GM19035 (cell line): Measurements from ENCODE around the gene PDE7B.
"Not testable (repeated sequence)": the region's sequence is repeated elsewhere in the genome, so short reads cannot be mapped to it uniquely, and the experiment has no call there.

ENCODE experiments used
- ATAC-seq: cut with Tn5 transposase; IDR thresholded peaks from one replicate; pipeline ENCODE4 v1.9.1; 2021; ENCODE audit not compliant: unreplicated experiment

PDE7B gene

DNA sequence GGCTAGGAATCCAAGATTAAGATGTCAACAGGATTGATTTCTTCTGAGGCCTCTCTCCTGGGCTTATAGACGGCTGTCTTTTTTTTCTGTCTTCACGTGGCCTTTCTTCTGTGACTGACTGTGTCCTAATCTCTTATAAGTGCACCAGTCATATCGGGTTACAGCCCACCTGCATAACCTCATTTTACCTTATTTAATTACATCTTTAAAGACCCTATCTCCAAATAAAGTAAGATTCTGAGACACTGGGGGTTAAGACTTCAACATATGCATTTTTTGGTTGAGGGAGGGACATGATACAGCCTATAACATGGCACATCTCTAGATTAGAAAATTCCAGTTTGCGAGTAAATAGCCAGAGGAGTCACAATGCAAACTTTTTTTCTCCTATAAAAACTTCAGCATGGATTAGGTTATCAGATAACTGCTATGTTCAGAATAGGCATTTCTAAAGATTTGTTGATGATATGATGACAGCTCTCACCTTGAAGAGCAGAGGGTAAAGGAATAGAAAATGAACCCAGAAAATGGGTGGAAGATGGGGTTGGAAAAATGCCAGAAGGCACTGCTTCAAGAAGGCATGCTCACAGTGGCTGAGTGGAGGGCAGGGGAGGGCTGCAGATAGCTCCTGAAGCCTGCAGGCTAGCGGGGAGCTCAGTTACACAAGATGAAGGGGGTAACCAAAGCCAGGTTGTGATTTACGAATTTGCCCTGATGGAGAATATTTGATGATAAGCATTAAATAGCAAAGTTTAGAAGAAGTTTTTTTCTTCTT, 8.7 kb upstream of the PDE7B start:
- ATAC-seq = no peak

DNA sequence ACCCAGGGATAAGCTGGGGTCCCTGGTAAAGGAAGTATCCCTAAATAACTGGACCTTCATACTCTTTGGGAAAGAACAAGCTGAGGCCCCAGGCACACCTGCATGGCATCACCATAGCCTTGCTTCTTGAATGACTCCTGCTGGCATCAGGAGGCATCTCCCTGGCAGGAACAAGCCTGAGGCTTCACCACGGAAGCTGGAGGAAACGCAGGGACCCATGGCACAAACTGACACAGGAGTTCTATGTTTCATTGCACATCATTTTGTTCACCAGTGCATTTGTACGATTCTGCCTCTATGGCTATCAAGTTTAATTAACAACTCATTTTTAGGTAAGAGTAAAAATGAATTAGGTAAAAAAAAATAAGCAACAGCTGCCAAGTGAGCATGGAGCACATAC, 619 bp upstream of the PDE7B start:
- no peak for ATAC-seq

DNA sequence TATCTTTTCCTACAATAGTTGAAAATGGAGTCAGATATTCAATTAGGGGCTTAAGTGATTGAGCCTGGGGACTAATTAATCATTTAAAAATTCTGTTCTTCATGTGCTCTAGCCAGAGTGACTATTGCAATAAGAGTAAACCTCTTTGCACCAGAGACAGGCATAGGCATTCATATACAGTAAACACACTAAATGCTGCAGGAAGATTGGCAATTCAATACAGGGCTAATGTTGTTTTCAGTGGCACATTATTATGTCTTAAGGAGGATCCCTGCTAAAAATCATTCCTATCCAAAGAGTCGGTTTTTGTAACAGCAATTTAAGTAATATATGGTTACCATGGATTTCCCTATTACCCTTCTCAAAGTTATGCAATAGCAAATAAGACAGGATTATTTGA, 1.2 kb downstream of the PDE7B start:
- ATAC-seq = no peak

DNA sequence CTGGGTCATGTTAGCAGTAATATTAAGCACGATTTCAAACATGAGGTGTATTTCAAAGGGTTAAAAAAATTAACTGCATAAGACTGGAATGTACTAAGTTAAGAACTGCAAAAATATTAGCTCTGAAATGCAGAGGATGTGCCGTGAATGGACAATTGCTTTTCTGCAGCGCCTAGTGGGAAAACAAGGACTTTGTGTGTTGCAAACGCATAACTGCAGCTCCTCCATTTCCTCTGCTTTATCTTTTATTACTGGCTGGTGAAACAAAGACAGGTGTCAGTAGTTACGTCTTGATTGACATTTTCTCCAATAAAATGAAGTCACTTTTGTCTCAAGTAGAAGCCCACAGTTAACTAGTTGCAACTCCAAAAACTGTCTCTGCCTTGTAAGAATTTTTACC, 1.7 kb downstream of the PDE7B start:
- ATAC-seq = no peak

DNA sequence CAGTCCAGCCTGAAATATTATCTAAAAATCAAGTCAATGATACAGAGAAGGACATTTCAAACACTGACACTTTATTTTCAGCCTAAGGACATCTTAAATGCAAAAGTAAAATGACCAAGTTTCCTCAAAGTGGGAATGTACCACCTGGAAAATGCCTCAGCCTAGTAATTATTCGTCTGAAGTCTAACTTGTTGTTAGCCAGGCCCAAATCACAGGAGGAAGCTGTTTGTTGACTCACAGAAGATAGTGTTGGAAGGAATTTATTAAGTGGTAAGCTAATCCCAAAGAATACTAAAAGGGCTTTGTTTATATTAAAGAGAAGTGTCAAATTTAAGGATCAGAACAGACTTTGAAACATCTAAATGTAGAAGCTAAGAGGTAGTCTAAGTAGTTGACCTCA, 2.5 kb downstream of the PDE7B start:
- no peak for ATAC-seq

DNA sequence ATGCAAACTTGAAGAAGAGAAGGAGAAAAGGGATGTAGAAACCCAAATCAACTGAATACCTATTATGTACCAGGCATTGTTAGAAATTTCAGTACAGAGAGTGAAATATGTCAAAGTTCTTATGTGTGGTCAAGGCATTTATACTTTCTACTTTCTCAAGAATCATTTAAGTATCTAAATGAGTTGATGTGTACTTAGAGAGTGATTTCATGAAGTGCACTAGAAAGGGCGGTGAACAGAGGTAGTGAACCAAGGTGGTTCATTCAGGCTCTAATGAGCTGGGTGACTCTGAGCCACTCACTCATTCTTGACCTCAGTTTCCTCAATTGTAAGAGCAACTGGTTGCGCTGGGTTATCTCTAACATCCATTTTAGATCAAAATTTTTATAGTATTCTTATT, 3.3 kb downstream of the PDE7B start:
- no peak for ATAC-seq

DNA sequence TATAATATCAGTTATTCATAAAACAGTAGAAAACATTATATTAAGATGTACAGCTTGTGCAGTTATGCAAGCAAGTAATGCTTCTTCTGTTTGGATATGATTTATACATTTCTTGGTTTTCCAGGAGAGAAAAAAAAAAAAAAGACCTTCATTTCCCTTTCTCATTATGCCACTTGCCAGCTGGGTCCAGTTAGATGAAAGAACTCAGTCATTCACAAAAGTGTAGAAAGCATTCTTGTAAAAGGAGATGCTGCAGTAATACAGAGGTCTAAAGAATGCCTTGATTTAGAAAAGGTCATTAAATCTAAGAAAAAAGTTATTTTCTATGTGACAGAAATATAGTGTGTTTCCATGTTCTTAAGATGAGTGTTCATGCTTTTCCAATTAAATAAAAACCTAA, 7.4 kb downstream of the PDE7B start:
- ATAC-seq = no peak

DNA sequence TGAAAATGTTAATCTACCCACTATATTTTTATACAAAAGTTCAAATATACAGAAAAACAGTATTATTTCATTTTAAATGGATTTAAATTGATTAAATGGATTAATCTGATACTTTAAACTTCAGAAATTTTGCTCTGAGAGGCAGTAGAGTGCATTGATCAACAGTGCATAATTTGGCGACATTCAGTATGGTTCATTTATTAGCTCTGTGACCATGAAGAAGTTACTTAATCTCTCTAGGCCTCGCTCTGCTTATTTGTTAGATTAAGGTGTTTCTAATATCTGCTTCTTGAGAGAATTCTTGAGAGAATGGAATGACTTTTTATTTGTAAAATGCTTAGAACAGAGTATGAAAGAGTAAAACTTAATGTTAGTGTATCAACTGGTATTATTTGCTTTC, 8.9 kb downstream of the PDE7B start:
- ATAC-seq = no peak

DNA sequence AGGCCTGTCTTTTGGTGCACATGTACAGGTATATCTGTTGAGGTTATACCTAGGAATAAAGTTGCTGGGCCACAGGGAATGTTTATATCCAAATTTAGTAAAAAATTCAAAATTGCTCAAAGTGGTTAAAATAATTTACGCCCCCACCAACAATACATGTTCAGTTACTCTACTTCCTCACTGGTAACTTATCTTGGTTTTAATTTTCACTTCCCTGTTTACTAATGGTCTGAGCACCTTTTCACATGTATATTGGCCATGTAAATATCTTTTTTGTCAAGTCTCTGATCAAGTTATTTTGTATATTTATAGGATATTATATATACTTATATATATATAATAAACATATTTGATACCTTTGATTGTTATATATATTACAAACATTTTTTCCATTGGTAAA, 9.7 kb downstream of the PDE7B start:
- peak; percentile 53 for ATAC-seq

DNA sequence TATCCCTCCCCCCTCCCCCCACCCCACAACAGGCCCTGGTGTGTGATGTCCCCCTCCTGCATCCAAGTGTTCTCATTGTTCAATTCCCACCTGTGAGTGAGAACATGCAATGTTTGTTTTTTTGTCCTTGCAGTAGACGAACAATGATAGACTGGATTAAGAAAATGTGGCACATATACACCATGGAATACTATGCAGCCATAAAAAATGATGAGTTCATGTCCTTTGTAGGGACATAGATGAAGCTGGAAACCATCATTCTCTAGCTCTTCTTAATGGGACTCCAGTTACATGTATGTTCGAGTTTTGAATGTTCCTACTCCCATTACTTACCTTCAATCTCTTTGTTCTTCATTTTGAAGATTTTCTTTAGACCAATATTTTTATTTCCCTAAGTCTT, 13.4 kb downstream of the PDE7B start:
- not testable (repeated sequence) for ATAC-seq

DNA sequence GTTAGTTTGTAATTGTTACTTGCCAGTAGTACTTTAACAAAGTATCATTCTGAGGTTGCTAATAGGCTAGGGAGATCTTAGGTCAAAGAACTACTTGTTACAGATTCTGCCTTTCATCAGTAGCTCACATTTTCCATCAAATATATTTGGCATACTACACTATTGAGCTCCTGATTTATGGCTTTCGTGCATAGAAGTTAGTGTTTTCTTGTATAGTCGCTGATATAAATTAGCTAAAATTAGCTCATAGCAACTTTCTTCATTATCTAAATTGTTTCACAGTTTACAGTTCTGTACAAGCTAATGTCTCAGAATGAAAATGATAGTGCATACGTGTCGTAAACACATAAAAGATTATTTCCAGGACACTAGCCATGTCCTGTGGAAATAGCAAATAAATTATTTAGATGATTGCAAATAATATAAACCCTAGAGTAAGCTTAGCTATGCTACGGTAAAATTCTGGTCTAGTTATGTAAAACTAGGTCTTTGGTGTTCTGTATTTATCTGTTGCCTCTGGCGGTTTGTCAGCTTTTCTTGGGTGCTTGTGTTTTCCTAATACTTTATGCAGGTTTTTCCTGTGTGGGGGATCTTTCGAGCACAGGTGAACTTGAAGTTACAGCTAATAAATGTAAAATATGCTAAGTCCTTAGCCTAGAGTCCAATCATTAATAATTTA, 15.1 kb downstream of the PDE7B start:
- ATAC-seq = no peak

DNA sequence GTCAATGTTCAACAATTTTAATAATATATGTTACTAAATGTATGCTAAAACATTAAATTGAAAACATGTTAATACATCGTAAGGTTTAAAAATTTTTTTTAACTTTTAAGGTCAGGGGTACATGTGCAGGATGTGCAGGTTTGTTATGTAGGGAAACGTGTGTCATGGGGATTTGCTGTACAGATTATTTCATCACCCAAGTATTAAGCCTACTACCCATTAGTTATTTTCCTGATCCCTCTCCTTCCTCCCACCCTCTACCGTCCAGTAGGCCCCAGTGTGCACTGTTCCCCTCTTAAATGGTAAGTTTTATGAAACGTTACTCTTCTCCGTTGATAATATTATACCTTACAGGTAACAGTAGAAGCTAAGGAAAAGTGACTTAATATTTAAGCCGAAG, 15.8 kb downstream of the PDE7B start:
- no peak for ATAC-seq

DNA sequence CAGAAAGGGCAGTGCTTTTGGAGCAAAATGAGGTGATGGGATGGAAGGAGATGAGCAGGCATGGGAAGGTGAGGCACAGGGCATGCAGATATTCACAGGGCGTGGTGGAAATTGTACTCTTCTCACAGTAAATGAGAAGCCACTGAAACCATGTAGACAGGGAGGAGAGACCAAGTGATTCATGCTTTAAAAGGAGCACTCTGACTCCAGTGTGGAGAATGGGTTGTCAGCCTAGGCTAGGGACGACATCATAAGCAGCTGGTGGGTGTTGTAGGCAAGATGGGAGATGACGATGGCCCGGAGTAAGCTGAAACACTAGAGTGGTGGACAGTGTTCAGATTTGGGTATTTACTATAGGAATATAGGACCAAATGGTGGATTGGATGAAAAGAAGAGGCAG, 18.4 kb downstream of the PDE7B start:
- ATAC-seq = no peak

DNA sequence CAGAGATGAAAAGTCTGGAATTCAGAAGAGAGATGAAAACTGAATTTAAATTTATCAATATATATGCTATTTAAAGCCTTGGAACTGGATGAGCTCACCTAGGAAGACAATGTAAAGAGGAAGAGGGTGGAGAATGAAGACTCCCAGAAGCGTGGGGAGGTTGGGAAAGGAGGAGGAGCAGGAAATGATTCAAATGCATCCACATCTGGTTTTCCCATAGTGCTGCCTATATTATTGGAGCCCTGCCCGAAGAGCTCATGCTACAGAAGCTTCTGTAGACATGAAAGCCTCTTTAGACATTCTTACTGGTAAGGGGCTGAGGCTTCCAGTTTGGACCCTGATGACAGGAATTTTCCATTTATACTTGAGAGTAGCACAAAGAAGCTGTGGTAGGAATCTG, 19.2 kb downstream of the PDE7B start:
- no peak for ATAC-seq

DNA sequence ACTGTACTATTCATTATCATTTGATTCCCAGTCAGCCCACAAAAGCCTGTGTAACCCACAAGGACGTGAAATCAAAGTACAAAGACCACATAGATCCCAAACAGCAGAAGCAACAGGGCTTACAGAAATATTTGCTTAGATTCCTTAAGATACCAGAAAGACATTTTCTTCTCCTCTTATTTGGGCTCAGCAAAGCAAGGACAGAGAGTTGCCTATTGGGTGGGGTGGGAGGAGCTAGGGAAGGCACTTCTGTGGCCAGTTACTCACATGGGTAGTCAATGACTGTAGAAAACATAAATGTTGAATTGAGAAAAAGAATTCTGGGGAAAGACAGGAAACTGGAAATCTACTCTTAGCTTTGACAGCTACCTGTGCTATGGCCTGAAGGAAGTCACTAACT, 19.8 kb downstream of the PDE7B start:
- ATAC-seq = no peak

DNA sequence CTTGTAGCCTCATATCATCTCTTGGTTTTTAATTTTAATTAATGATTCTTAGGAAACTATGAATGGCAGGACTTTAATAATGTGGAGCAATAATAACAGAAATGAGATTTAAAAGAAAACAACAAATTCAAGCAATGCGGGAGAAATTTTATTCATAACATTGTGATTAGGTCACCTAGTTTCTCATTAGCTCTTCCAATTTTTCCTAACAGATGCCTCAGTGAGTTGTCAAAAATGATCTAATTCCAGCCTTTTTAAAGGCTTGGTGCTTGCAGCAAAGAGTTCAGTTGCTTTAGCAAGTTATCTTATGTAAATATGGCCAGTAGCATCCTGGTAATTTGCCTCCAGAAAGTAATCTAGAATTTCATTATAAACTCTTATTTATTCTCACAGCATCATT, 20.4 kb downstream of the PDE7B start:
- ATAC-seq = no peak

DNA sequence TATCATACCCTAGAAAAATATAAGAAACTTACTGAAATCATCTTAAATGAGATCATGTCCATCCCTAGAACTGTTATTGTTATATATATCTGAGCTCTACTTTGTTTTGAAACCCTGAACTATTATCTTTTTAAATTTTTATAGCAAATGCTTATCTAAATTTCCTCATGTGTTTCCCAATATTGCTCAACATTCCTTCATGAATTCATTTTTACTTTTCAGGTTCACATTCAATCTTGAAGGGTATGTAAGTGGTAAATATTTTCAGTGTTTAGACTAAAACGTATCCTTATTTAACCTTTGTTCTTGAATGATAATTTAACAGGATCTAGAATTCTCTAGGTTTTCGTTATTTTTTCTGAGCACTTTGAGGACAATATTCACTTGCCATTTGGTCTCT, 23.9 kb downstream of the PDE7B start:
- no peak for ATAC-seq

DNA sequence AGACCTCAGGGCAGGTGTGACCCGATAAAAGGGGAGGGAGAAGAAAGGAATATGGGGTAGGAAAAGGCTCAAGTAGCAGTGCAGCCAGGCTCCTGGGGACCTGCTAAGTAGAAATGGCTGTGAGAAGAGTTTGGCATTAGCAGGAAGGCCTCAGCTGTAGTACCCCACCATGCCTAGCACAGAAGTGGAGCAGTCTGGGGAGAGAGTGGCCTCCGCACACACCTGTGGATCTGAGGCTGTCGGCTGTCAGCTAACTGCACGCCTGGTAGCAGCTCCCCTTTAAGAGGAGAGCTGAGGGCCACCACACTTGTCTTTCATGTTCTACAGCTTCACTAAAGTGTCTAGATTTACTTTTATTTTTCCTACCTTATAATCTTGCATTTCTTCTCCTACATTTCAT, 24.6 kb downstream of the PDE7B start:
- ATAC-seq = no peak

DNA sequence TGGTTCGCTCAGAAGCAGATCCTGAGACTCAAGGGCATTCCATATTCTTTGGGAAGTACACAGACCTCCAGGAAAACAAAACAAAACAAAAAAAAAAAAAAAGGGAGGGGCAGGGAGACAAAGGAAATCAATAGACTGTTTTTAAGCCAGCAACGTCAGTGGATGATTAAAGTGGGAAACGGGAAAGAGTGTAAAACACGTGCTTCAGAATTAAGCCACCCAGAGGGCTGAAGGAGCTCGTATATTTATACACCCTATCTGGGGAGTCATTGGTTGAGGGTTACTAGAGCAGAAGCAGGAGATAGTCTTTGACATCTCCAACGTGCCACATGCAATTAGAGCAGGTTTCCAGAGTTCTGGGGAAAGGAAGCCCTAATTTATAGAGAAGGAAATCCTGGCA, 26.2 kb downstream of the PDE7B start:
- no peak for ATAC-seq

DNA sequence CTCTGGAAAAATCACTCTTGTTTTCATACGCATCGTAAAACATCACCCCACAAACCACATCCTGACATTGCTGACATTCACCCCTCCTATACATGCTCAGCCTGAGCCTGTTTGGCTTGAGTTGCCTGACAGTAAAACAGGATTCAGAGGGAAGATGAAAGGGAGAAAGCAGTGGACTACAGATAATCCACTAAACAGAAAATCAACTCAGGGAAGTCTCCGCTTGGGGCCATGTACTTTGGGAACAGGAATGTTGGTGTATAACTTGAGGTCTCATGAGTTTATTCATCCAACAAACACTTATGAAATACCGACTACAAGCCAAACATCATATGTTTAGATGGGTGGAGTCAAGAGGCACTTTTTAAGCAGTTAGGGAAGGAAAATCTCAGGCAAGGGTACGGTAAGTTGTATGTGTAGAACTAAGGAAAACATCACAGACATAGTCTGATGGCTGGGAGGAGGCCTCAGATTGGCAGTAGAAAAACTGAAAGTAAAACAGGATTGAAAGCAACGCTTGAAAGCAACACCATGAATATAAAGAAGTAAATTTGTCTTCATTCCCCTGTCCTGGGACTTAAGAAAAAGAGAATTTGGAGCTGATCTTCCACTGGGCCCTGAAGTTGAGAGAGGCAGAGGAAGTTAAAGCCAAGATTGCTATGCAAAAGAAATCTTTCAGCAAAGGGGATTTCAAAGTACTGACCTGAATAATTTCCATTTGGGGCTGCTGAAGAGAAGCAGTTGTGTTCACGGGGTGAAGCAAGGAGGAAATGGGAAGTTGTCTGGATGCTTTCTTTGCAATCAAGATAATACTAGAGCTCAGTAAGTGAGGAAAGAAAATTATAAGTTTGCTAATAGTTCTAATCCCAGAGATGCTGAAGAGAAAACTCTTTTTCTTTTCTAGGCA, 28.8 kb downstream of the PDE7B start:
- ATAC-seq = peak; percentile 91

DNA sequence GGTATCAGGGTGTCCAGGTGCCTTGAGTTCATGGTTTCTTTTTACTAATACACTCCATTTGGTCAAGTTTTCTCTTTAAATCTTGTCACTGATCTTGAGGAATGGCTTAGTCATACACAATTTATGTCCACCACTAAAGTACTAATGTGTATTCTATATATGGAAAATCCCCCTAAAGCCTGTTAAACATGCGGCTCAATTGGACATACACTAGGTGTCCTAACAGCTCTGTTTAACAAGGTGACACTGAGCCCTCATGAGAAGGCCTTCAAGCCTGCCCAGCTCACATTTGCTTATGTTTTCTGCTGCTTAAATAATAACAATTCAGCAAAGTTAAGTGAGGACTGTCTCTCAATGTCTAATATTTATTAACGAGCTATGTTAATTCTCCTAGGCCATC, 31.5 kb downstream of the PDE7B start:
- no peak for ATAC-seq

DNA sequence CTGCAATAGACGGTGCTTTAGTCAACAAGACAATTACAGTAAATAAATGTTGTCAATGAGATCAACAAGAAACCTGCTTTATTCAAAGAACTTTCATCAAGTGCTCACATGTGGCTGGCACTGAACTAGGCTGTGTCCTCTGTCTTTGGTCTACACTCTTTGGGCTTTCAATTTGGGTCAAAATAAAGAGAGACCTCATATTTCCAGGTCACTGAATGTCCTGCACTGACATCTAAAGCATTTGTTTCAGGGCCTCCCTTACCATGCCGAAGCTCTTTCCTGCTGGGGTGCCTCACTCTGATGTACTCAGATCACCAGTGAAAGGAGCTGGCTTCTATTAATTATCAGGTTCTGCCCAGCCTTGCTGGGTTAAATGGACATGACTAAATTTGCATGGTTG, 32.0 kb downstream of the PDE7B start:
- no peak for ATAC-seq
